ENCODE results near the gene GASK1A. TPM values are rescaled to one million over a fixed set of nuclear protein-coding genes. Genes with fewer than 3 reads are reported as not detected.

The GASK1A gene
- total and polyA plus RNA-seq, 2 experiments from 2014 or later = 2.6 to 11.1 TPM

- peaks cover 25% of the 10 kb centered on the region for H3K4me1 Mint-ChIP-seq
- H3K27me3 ChIP-seq (ENCODE audit: insufficient read depth) = no peaks in the 10 kb centered on the region
- no peaks in the 10 kb centered on the region for H3K36me3 ChIP-seq (ENCODE audit: insufficient read depth)
- 0 out of 2 replicates have a peak, but pooled peaks cover 4% of the 10 kb centered on the region for H3K9me2 ChIP-seq (ENCODE audit: insufficient read depth)
- H3K79me2 ChIP-seq (replicated peaks; ENCODE audit: insufficient read depth) = no peaks in the 10 kb centered on the region
- H3K9me3 Mint-ChIP-seq = peaks cover 9% of the 10 kb centered on the region
- DNase-seq (ENCODE audit: low spot score) = peak; percentile 38
- H4K20me1 ChIP-seq (replicated peaks; ENCODE audit: insufficient read depth) = no peaks in the 10 kb centered on the region
- no peak overlapping the region for H3K4me3 Mint-ChIP-seq
- H3K4me1 ChIP-seq (ENCODE audit: insufficient read depth) = peaks cover 4% of the 10 kb centered on the region; the same call in 1 of the 2 replicates
- no peak overlapping the region for H3K27ac ChIP-seq (ENCODE audit: low read depth)
- ATAC-seq = no peak
- TF ChIP-seq EZH2phosphoT487 (IDR thresholded peaks at IDR 0.05; ENCODE audit: unreplicated experiment) = no peak
- no peak for TF ChIP-seq POLR2AphosphoS5 (IDR thresholded peaks at IDR 0.05; ENCODE audit: low read depth)
- no peak for TF ChIP-seq ZNF114 (CRISPR knock-in tag; IDR thresholded peaks at IDR 0.05)
- TF ChIP-seq STAT1 (IDR thresholded peaks at IDR 0.05; ENCODE audit: unreplicated experiment) = no peak
- TF ChIP-seq EZH2 (IDR thresholded peaks at IDR 0.05; ENCODE audit: low read depth, unreplicated experiment) = no peak
- no peak for TF ChIP-seq REST (IDR thresholded peaks at IDR 0.05; ENCODE audit: unreplicated experiment)
- TF ChIP-seq JUNB (IDR thresholded peaks at IDR 0.05; ENCODE audit: unreplicated experiment) = no peak
- TF ChIP-seq CTCF (conservative IDR thresholded peaks at IDR 0.05; ENCODE audit: low read depth in 2 of 2) = no peak
- no peak for TF ChIP-seq NANOG (IDR thresholded peaks at IDR 0.05; ENCODE audit: borderline replicate concordance)
- TF ChIP-seq CREB1 (CRISPR knock-in tag; IDR thresholded peaks at IDR 0.05; ENCODE audit: low read depth) = no peak
- no peak for TF ChIP-seq ZNF331 (CRISPR knock-in tag; IDR thresholded peaks at IDR 0.05; ENCODE audit: low read depth)
- TF ChIP-seq ZNF462 (CRISPR knock-in tag; IDR thresholded peaks at IDR 0.05) = no peak
- no peak for TF ChIP-seq ETS1 (IDR thresholded peaks at IDR 0.05)
- H3K27me3 Mint-ChIP-seq (ENCODE audit: insufficient read depth, low read depth, poor library complexity) = peaks cover 2% of the 10 kb centered on the region
- no peak overlapping the region for H3K4me3 ChIP-seq
- no peaks in the 10 kb centered on the region for H3K36me3 Mint-ChIP-seq (ENCODE audit: low read depth)
- no peaks in the 10 kb centered on the region for H3F3A ChIP-seq (replicated peaks; ENCODE audit: low read depth)
- no peak overlapping the region for H3K27ac Mint-ChIP-seq
- H2AFZ ChIP-seq = no peak overlapping the region
- H3K4me2 ChIP-seq = no peak overlapping the region
Measured at GRCh38 chr3:43023066-43023465, 44.0 kb downstream of the GASK1A start.

All from GM23338 (cell line).